Caki2 (cell line): Measurements from ENCODE around the gene GNPTAB. TPM values are rescaled to one million over a fixed set of nuclear protein-coding genes. Genes with fewer than 3 reads are reported as not detected.
A peak's percentile ranks its signal among the peaks of the same experiment; 100 is the strongest.
"Not testable (repeated sequence)": the region's sequence is repeated elsewhere in the genome, so short reads cannot be mapped to it uniquely, and the experiment has no call there.

Source experiments
- DNase-seq: peaks from one replicate; pipeline ENCODE4 v3.0.0-alpha.2; 2015; ENCODE audit warnings: low read depth
- in situ Hi-C: cut with HindIII; loops from 2 replicates; pipeline ENCODE4 v1.10.0; 2016; ENCODE audit warnings: low sequenced_read_pairs, low pct_unique_long_range_greater_than_20kb, mixed read lengths
- total RNA-seq: library from RNA; depleted of rRNA; stranded (reverse); fragments of >200 nt; shearing (Covaris generic); gene quantifications from 2 replicates; pipeline ENCODE4 v1.2.3, GENCODE V29; 2014; ENCODE audit warnings: low replicate concordance; rRNA removed

Gene GNPTAB
- total RNA-seq = 13.6 and 19.5 TPM in 2 replicates

GRCh38 chr12:101830367-101831325, at the start of gene GNPTAB:
GNPTAB (minus strand) TSS chr12:101830959; CDS start chr12:101830675, 284 bp downstream.
- in situ Hi-C loops = no loop called here

GRCh38 chr12:101878243-101878821, 47.6 kb upstream of the GNPTAB start:
- DNase-seq = peak; percentile 94
- in situ Hi-C loops = no loop called here

More at GRCh38 chr12:101830367-101831325, at the start of gene GNPTAB:
- DNase-seq = peak; percentile 83

- no peak for DNase-seq
- in situ Hi-C loops = no loop called here
Observed at GRCh38 chr12:101877806-101878242, 47.1 kb upstream of the GNPTAB start.

GRCh38 chr12:101876861-101877805, 46.4 kb upstream of the GNPTAB start, which contains the start of gene DRAM1:
DRAM1 (plus strand) TSS chr12:101877580; CDS start chr12:101877790, 210 bp downstream.
- peak; percentile 89 for DNase-seq
- in situ Hi-C loops = no loop called here

GRCh38 chr12:101876322-101876860, 45.6 kb upstream of the GNPTAB start:
- peak; percentile 45 for DNase-seq
- in situ Hi-C loops = no loop called here

GRCh38 chr12:101875162-101875561, 44.4 kb upstream of the GNPTAB start:
- in situ Hi-C loops = no loop called here

GRCh38 chr12:101870925-101871324, 40.2 kb upstream of the GNPTAB start:
- in situ Hi-C loops = no loop called here
- no peak for DNase-seq

More at GRCh38 chr12:101875162-101875561, 44.4 kb upstream of the GNPTAB start:
- DNase-seq = no peak

GRCh38 chr12:101867619-101868018, 36.9 kb upstream of the GNPTAB start:
- in situ Hi-C loops, DNase-seq: not testable (repeated sequence)

GRCh38 chr12:101866615-101867373, 36.0 kb upstream of the GNPTAB start:
- no peak for DNase-seq
- in situ Hi-C loops = no loop called here

GRCh38 chr12:101863981-101864380, 33.2 kb upstream of the GNPTAB start:
- in situ Hi-C loops = no loop called here
- DNase-seq = no peak

GRCh38 chr12:101862245-101862644, 31.5 kb upstream of the GNPTAB start:
- DNase-seq = no peak
- in situ Hi-C loops = no loop called here

GRCh38 chr12:101861688-101862087, 30.9 kb upstream of the GNPTAB start:
- DNase-seq, in situ Hi-C loops: not testable (repeated sequence)

GRCh38 chr12:101859664-101860607, 29.2 kb upstream of the GNPTAB start:
- no peak for DNase-seq
- in situ Hi-C loops = no loop called here

GRCh38 chr12:101858361-101858760, 27.6 kb upstream of the GNPTAB start:
- DNase-seq = no peak
- in situ Hi-C loops = no loop called here

- in situ Hi-C loops = no loop called here
- DNase-seq = peak; percentile 18
Observed at GRCh38 chr12:101857043-101857558, 26.3 kb upstream of the GNPTAB start.

- DNase-seq, in situ Hi-C loops: not testable (repeated sequence)
Observed at GRCh38 chr12:101856614-101857013, 25.9 kb upstream of the GNPTAB start.
